ENCODE results near the gene TMPRSS6. TPM values are rescaled to one million over a fixed set of nuclear protein-coding genes. Genes with fewer than 3 reads are reported as not detected.
A peak's percentile ranks its signal among the peaks of the same experiment; 100 is the strongest.

Gene TMPRSS6
- total RNA-seq, 8 experiments from 2014 or later, result 0.05 to 0.56 (median 0.18) TPM; not detected in 1

- no peaks in the 10 kb centered on the region for H3K4me1 ChIP-seq (replicated peaks in 1 of 2)
- ATAC-seq (replicated peaks in 6 of 8), result no peak
- H3K4me3 ChIP-seq, result no peak overlapping the region
- no peak overlapping the region for H3K27ac ChIP-seq
- 0 to 90% (median 57%) methylated on average over 1 to 5 of the region's 8 CpGs; no CpG with 5 or more reads in 4 of the 10 experiments for WGBS, 10 experiments
- in situ Hi-C loops (cut with MboI; ENCODE audit: low pct_unique_long_range_greater_than_20kb in 2 of 9, low sequenced_read_pairs in 9 of 9, unreplicated experiment in 9 of 9), result no loop called here
These were observed 27.6 kb upstream of the TMPRSS6 start for GRCh38 chr22:37137131-37137530.

- WGBS, 10 experiments, result 20 to 73% (median 55%) methylated on average over 1 to 4 of the region's 12 CpGs; no CpG with 5 or more reads in 6 of the 10 experiments
- no peak for ATAC-seq (replicated peaks in 6 of 8)
- peaks cover 1 to 2% of the 10 kb centered on the region in 2 donors for H3K4me1 ChIP-seq (replicated peaks in 1 of 2)
- no peak overlapping the region for H3K4me3 ChIP-seq
- H3K27ac ChIP-seq, result no peak overlapping the region
- in situ Hi-C loops (cut with MboI; ENCODE audit: low pct_unique_long_range_greater_than_20kb in 2 of 9, low sequenced_read_pairs in 9 of 9, unreplicated experiment in 9 of 9), result no loop called here
These were observed 25.5 kb upstream of the TMPRSS6 start for GRCh38 chr22:37135023-37135422.

GRCh38 chr22:37133304-37134018 lies 23.9 kb upstream of the TMPRSS6 start:
- peaks cover 6 to 7% of the 10 kb centered on the region in 2 donors for H3K4me1 ChIP-seq (replicated peaks in 1 of 2)
- WGBS, 10 experiments, result 60 to 73% (median 72%) methylated on average over 1 to 9 of the region's 16 CpGs; no CpG with 5 or more reads in 6 of the 10 experiments
- in situ Hi-C loops (cut with MboI; ENCODE audit: low pct_unique_long_range_greater_than_20kb in 2 of 9, low sequenced_read_pairs in 9 of 9, unreplicated experiment in 9 of 9), result no loop called here
- no peak overlapping the region for H3K27ac ChIP-seq
- H3K4me3 ChIP-seq, result no peak overlapping the region
- peak in 3 of 8 experiments; percentile 32 to 50 (median 48) for ATAC-seq (replicated peaks in 6 of 8)

GRCh38 chr22:37132773-37133172 lies 23.3 kb upstream of the TMPRSS6 start:
- ATAC-seq (replicated peaks in 6 of 8), result no peak
- H3K27ac ChIP-seq, result no peak overlapping the region
- in situ Hi-C loops (cut with MboI; ENCODE audit: low pct_unique_long_range_greater_than_20kb in 2 of 9, low sequenced_read_pairs in 9 of 9, unreplicated experiment in 9 of 9), result no loop called here
- peaks cover 6 to 7% of the 10 kb centered on the region in 2 donors for H3K4me1 ChIP-seq (replicated peaks in 1 of 2)
- H3K4me3 ChIP-seq, result no peak overlapping the region
- WGBS, 10 experiments, result 37 to 100% (median 85%) methylated on average over 1 to 5 of the region's 7 CpGs; no CpG with 5 or more reads in 2 of the 10 experiments

GRCh38 chr22:37129866-37130441 lies 20.4 kb upstream of the TMPRSS6 start:
- Histone ChIP-seq H3K4me3 (no peak overlapping the region), H3K27ac (no peak overlapping the region), H3K4me1 (replicated peaks in 1 of 2) (peaks cover 6 to 7% of the 10 kb centered on the region in 2 donors)
- peak; percentile 14 to 84 (median 68) for ATAC-seq (replicated peaks in 6 of 8)
- WGBS, 10 experiments, result 20 to 76% (median 60%) methylated on average over 1 to 6 of the region's 14 CpGs; no CpG with 5 or more reads in 5 of the 10 experiments
- in situ Hi-C loops (cut with MboI; ENCODE audit: low pct_unique_long_range_greater_than_20kb in 2 of 9, low sequenced_read_pairs in 9 of 9, unreplicated experiment in 9 of 9), result no loop called here

GRCh38 chr22:37128555-37129281 lies 19.2 kb upstream of the TMPRSS6 start:
- in situ Hi-C loops (cut with MboI; ENCODE audit: low pct_unique_long_range_greater_than_20kb in 2 of 9, low sequenced_read_pairs in 9 of 9, unreplicated experiment in 9 of 9), result no loop called here
- Histone ChIP-seq H3K4me1 (replicated peaks in 1 of 2) (peaks cover 6 to 7% of the 10 kb centered on the region in 2 donors), H3K27ac (no peak overlapping the region), H3K4me3 (no peak overlapping the region)
- 60 to 80% (median 75%) methylated on average over 1 to 4 of the region's 12 CpGs; no CpG with 5 or more reads in 7 of the 10 experiments for WGBS, 10 experiments
- no peak for ATAC-seq (replicated peaks in 6 of 8)

- in situ Hi-C loops (cut with MboI; ENCODE audit: low pct_unique_long_range_greater_than_20kb in 2 of 9, low sequenced_read_pairs in 9 of 9, unreplicated experiment in 9 of 9), result no loop called here
- Histone ChIP-seq H3K4me3 (no peak overlapping the region), H3K4me1 (replicated peaks in 1 of 2) (peaks cover 6 to 7% of the 10 kb centered on the region in 2 donors), H3K27ac (no peak overlapping the region)
- no peak for ATAC-seq (replicated peaks in 6 of 8)
- 30 to 100% (median 62%) methylated on average over 1 to 3 of the region's 14 CpGs; no CpG with 5 or more reads in 4 of the 10 experiments for WGBS, 10 experiments
These were observed 17.9 kb upstream of the TMPRSS6 start for GRCh38 chr22:37127350-37127878.

GRCh38 chr22:37126882-37127281 lies 17.4 kb upstream of the TMPRSS6 start:
- H3K4me1 ChIP-seq (replicated peaks in 1 of 2), result peaks cover 6 to 7% of the 10 kb centered on the region in 2 donors
- in situ Hi-C loops (cut with MboI; ENCODE audit: low pct_unique_long_range_greater_than_20kb in 2 of 9, low sequenced_read_pairs in 9 of 9, unreplicated experiment in 9 of 9), result no loop called here
- peak in 1 of 8 experiments; percentile 38 for ATAC-seq (replicated peaks in 6 of 8)
- no peak overlapping the region for H3K4me3 ChIP-seq
- WGBS, 10 experiments, result 20 to 100% (median 85%) methylated on average over 1 to 4 of the region's 5 CpGs; no CpG with 5 or more reads in 6 of the 10 experiments
- H3K27ac ChIP-seq, result no peak overlapping the region

- Histone ChIP-seq H3K4me1 (replicated peaks in 1 of 2) (peaks cover 6 to 7% of the 10 kb centered on the region in 2 donors), H3K27ac (no peak overlapping the region), H3K4me3 (no peak overlapping the region)
- in situ Hi-C loops (cut with MboI; ENCODE audit: low pct_unique_long_range_greater_than_20kb in 2 of 9, low sequenced_read_pairs in 9 of 9, unreplicated experiment in 9 of 9), result no loop called here
- peak in 1 of 8 experiments; percentile 60 for ATAC-seq (replicated peaks in 6 of 8)
- WGBS, 10 experiments, result 0 to 100% (median 67%) methylated on average over 1 to 3 of the region's 7 CpGs; no CpG with 5 or more reads in 3 of the 10 experiments
These were observed 16.9 kb upstream of the TMPRSS6 start for GRCh38 chr22:37126383-37126782.

GRCh38 chr22:37123649-37124048 lies 14.1 kb upstream of the TMPRSS6 start:
- ATAC-seq (replicated peaks in 6 of 8), result no peak
- in situ Hi-C loops (cut with MboI; ENCODE audit: low pct_unique_long_range_greater_than_20kb in 2 of 9, low sequenced_read_pairs in 9 of 9, unreplicated experiment in 9 of 9), result no loop called here
- Histone ChIP-seq H3K4me1 (replicated peaks in 1 of 2) (no peaks in the 10 kb centered on the region), H3K27ac (no peak overlapping the region), H3K4me3 (no peak overlapping the region)
- WGBS, 10 experiments, result 33 to 93% (median 60%) methylated on average over 1 to 3 of the region's 7 CpGs; no CpG with 5 or more reads in 5 of the 10 experiments

GRCh38 chr22:37122598-37123180 lies 13.2 kb upstream of the TMPRSS6 start:
- in situ Hi-C loops (cut with MboI; ENCODE audit: low pct_unique_long_range_greater_than_20kb in 2 of 9, low sequenced_read_pairs in 9 of 9, unreplicated experiment in 9 of 9), result no loop called here
- no peak for ATAC-seq (replicated peaks in 6 of 8)
- 80 to 100% (median 91%) methylated on average over 1 to 3 of the region's 3 CpGs; no CpG with 5 or more reads in 4 of the 10 experiments for WGBS, 10 experiments
- no peak overlapping the region for H3K4me3 ChIP-seq
- no peak overlapping the region for H3K27ac ChIP-seq
- no peaks in the 10 kb centered on the region for H3K4me1 ChIP-seq (replicated peaks in 1 of 2)

- 43 to 73% (median 57%) methylated on average over 3 to 11 of the region's 15 CpGs; no CpG with 5 or more reads in 3 of the 10 experiments for WGBS, 10 experiments
- ATAC-seq (replicated peaks in 6 of 8), result peak in 7 of 8 experiments; percentile 37 to 85 (median 50)
- H3K27ac ChIP-seq, result no peak overlapping the region
- no peaks in the 10 kb centered on the region for H3K4me1 ChIP-seq (replicated peaks in 1 of 2)
- H3K4me3 ChIP-seq, result no peak overlapping the region
- in situ Hi-C loops (cut with MboI; ENCODE audit: low pct_unique_long_range_greater_than_20kb in 2 of 9, low sequenced_read_pairs in 9 of 9, unreplicated experiment in 9 of 9), result no loop called here
These were observed 12.5 kb upstream of the TMPRSS6 start for GRCh38 chr22:37121887-37122591.

Measured in motor neuron (in vitro differentiated cells).